Right lung (tissue), 5 donors: ENCODE data around the gene HPD. TPM values are rescaled to one million over a fixed set of nuclear protein-coding genes. Genes with fewer than 3 reads are reported as not detected.
A peak's percentile ranks its signal among the peaks of the same experiment; 100 is the strongest.
"Not testable (repeated sequence)": the region's sequence is repeated elsewhere in the genome, so short reads cannot be mapped to it uniquely, and the experiment has no call there.

Experiments
- DNase-seq, 2 donors: peaks; one replicate each; pipeline ENCODE4 v3.0.0-alpha.2; 2013
- polyA plus RNA-seq, 5 donors: library from polyadenylated mRNA; unstranded; fragments of 120-200 nt; gene quantifications; one replicate each; pipeline versions ENCODE4 v1.2.1 to v1.2.3, GENCODE V29; 2013; ENCODE audit warnings: inconsistent platforms in 1 of 5, low replicate concordance in 1 of 5; ENCODE audit not compliant: insufficient read length in 5 of 5, insufficient read depth in 1 of 5

HPD gene
- polyA plus RNA-seq, 5 donors: 0.08 to 0.34 (median 0.10) TPM; not detected in 2

DNA sequence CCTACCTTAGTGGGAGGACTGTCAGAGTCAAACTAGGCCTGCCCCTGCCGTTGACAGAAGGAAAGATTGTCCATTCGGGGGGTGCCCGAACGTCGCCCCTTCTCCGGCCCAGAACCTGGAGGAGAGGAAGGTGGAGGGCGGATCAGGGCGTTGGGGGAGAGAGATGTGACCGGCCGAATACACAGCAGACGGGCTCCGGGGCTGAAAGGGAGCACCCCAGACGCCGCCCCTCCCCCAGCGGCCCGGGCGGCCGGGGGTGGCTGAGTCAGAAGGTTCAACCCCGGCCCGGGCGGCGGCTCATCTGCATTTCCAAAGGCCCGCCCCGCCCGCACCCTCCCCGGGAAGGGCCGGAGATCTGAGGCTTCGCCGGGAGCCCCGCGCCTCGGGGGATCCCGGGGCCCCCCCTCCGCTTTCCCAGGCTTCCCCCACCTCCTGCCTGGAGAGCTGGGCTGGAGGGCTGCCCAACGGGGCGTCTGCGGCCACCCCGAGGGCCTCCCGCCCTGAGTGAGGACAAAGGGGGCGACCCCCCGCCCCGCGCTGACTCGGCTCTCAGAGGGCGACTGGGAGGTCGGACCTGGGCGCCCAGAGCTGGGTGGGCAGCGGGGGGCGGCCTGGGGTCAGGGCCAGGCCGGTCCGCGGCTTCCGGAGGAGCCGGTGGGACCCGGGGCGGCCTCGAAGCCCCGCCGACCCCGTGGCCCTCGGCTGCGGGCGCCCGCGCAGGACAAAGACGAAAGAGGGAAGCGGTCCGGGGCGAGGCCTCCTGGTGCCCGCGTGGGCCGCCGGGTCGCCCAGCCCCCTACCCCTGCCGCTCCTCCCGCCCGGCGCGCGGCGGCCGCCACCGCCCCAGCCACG is 58.6 kb downstream of the HPD start:
- peak; percentile 74 to 79 for DNase-seq

DNA sequence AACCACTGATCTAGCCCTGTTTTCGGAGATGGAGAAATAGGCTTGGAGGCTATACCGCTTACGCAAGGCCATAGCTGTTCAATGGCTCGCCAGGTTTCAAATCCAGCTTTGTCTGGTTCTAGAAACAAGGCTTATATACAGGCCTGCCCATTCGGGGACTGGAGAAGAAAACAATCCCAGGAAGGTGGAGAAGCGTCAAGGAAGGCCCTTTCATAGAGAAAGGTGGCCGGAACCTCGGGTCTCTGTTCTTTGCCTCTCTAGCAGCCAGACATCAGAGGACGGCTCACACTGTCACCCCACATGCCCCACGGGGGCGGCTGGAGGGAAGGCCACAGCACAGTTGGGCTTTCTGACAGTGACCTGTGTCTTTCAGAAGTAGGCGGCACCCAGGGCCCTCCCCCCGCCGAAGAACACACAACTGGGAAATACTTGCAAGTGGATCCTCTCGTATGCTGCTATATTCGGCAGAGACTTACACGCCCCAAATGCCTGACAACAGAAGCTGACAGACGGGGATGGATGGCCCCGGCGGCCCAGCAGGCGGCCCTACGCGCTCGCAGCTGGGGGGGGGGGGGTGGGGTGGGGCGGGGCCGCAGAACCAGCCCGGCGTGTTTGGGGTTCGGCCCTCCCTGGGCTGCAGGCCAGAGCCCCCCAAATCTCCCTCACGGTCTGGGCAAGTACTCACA is 59.4 kb downstream of the HPD start:
- DNase-seq: no peak

DNA sequence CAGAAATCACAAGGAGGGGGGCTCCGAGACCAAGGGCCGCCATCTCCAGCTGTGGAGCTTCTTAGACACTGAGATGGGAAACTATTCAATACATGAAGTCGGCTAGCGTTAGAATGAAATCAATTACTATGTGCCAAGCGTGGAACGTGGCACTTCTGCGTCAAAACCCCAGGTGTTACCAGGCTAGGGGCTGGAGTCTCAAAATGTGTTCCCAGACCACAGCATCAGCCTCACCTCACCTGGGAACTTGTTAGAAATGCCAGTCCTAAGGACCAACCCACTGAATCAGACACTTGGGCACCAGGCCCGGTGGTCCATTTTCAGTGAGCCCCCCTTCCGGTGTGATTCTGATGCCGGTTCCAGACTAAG is 59.9 kb downstream of the HPD start:
- DNase-seq: no peak

DNA sequence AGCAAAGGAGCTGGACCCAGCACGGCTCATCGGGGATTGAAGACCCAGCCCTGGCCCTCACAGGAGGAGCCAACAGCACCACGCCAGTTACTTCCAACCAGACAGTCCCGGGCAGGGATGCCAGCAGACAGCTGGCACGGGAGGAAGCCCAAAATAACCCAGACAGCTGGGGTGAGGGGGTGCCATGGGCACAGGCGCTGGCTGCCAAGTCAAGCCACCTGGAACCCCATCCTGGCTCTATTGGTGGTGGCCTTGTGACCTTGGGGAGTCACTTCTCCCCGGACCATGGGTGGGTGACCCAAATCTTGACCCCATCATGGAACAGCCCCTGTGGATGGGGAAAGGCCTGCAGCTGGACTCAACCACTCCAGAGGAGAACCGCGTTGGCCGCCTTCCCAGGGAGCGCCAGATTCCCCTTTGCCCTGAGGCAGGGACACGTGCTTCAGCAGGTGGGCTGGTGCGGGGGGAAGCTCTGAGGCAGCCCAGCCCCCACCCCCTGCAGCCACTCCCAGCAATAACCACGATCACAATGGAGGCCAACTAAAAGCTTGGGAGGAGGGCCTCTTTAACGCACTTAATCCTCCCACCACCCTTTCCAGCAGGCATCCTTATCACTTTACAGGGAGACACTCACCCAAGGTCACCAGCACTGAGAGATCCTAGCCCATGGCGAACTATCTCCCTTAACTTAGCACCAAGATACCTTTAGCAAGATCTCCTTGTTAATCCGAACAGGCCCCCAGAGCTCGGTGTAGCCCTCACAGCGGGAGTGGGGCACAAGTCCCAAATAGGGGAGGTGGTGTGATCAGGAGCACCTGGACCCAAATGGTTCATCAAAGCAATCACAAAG is 60.5 kb downstream of the HPD start:
- no peak for DNase-seq

DNA sequence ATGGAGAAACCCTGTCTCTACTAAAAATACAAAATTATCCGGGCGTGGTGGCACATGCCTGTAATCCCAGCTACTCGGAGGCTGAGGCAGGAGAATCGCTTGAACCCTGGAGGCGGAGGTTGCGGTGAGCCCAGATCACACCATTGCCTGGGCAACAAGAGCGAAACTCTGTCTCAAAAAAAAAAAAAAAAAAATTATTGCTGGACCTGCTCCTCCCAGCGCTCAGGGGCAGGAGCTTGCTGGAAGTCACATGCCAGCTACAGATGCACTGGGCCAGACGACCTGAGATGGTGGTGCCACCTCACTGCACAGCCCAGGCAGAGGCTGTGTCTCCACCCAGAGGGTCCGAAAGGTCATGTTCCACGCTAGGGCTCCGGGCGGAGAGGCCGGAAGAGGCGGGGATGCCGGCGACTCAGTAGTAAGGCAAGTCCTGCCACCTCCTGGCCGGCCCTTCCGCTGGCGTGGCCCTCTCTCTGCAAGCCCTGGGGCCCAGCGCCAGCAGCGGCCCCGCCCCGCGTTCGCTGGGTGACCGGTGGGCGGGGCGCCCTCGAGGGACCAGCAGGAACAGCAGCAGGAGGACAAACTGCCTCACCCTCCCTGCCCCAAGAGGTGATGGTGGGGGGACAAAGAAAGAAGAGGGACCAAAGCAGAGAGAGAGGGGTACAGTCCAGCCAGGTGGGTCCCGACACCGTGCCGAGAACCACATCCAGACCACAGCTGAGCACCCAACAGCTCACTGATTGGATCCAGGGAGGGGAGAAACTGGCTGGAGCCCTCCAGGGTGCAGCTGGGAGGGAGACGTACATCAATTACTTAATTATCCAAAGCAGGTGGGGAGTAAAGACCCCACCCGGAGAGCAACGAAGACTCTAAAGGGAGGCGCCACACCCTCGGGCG is 61.6 kb downstream of the HPD start:
- peak; percentile 89 for DNase-seq

DNA sequence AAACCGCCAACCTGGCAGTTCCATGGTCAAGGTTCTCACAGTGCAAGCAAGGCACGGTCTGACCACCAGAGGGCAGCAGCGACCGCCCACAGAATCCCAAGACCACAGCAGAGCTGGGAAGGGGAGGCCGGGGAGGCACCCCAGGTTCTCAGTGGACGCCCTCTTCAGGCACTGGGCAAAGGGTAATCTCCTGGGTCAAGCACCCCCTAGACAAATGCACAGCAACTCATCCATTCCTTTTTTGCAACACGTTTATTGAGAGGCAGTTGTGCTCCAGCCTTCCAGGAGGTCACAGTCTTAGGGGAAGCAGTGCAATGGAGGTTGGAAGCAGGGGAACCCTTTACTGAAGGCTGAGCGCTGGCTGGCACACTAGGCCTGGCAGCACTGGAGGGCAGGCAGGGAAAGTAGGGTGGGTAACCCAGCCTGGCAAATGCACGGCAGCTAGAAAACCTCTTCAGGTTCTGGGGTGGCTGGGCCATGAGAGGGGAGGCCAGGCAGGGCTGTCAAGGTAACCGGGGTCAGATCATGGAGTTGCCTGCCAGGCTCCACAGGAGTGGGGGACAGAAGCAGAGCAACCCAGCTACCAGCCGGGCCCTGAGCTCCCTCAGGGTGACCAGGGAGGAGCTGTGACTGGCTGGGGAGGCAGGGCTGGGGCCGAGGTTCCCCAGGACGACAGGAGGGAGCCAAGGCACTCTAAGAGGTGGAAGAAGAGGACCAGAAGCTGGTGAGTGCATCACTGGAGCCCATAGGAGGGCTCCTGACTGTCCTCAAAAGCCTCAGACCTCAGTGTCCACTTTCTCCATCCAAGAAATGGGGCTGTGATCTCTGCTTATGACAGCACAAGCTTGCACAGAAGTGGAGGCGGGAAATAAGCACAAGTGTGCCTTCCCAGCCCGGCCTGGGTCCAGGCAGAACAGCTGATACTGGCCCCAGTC is 63.4 kb downstream of the HPD start:
- peak in 1 of 2 donors; percentile 84 for DNase-seq

GRCh38 chr12:121794534-121795033 is 64.1 kb downstream of the HPD start:
- DNase-seq: no peak

DNA sequence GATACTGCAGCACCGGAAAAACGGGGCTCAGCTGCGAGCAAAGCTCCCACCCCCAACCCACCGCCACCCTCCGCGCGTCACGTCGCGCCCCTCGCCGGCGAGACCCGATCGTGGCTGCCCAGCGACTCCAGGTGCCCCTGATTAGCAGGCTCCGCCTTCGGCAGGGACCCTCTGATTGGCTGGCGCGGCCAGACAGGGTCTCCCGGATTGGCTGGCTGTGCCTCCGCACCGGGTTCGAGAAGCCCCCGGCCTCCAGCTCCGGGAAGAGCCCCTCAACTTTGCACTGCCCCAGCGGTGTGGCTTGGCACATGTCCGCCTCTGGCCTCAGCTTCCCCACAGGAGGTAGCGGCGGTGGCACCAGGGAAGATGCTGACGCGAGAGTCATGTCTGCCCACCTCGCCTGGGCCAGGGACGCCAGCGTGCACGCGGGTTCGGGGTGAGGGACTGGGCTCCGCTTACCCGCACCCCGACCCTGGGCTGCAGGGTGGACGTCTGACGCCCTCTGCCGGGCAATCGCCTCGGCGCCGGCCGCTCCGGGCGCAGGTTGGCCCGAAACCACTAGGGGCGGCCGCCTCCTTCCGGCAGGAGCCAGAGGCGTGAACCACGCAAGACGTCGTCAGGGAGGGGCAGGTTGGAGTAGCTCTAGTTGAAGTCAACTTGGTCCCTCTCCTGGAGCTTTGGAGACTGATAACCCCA is 64.7 kb downstream of the HPD start:
- DNase-seq: peak; percentile 90 to 91

DNA sequence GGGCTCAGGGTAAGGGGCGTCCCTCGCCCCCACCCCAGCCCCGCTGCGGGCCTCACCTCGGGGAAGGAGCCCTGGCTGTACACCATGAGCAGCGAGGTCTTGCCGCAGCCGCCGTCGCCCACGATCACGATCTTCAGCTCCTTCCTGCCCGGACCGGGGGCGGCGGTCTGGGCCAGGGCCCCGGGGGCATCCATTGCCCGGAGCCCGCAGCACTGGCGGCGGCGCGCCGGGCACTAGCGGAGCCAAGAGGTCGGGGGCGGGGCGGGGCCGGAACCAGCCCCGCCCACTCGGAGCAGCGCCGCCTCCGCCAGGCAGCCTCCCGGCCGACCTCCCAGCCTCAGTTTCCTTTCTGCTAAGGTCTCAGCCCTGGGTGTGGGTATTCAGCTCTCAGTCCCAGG is 65.2 kb downstream of the HPD start, which contains the start of gene RHOF:
TSS of gene RHOF (minus strand) at position 249 of the 398 bp plus-strand sequence. CDS start at position 194, 55 bp downstream.
- no peak for DNase-seq

GRCh38 chr12:121792607-121793439 is 65.8 kb downstream of the HPD start:
- no peak for DNase-seq

- DNase-seq: no peak
Observed at GRCh38 chr12:121791671-121792551, 66.7 kb downstream of the HPD start.

DNA sequence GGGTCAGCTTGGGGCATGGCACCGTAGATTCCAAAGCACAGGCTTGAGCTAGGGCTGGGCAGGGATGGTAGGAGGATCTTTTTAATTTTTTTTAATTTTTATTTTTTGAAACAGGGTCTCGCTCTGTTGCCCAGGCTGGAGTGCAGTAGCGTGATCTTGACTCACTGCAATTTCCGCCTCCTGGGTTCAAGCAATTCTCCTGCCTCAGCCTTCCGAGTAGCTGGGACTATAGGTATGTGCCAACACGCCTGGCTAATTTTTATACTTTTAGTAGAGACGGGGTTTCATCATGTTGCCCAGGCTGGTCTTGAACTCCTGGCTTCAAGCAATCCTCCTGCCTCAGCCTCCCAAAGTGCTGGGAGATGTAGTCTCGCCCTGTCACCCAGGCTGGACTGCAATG is 67.9 kb downstream of the HPD start:
- not testable (repeated sequence) for DNase-seq

GRCh38 chr12:121789800-121790728 is 68.6 kb downstream of the HPD start:
- no peak for DNase-seq
